NT2/D1 (cell line): ENCODE data around the gene SMYD1.

ENCODE experiments used
- DNase-seq: peaks from one replicate; pipeline ENCODE4 v3.0.0-alpha.2; 2011; ENCODE audit warnings: low read depth, low spot score
- H3K27me3 ChIP-seq: 2 replicates; pipeline ENCODE4 v1.6.0; 2011; ENCODE audit warnings: mild to moderate bottlenecking; ENCODE audit not compliant: insufficient read length, insufficient read depth
- H3K36me3 ChIP-seq: 2 replicates; pipeline ENCODE4 v1.6.1; 2011; ENCODE audit warnings: mild to moderate bottlenecking, low read length, mixed read lengths; ENCODE audit not compliant: insufficient read depth, insufficient read length
- H3K4me1 ChIP-seq: 2 replicates; pipeline ENCODE4 v1.5.1; 2011; ENCODE audit not compliant: insufficient read depth, insufficient read length
- H3K4me3 ChIP-seq: 2 replicates; pipeline ENCODE4 v1.5.1; 2011; ENCODE audit warnings: low read depth; ENCODE audit not compliant: insufficient read length
- H3K9ac ChIP-seq: 2 replicates; pipeline ENCODE4 v1.6.0; 2011; ENCODE audit warnings: low read depth; ENCODE audit not compliant: insufficient read length
- H3K9me3 ChIP-seq: 2 replicates; pipeline ENCODE4 v1.5.1; 2011; ENCODE audit warnings: mild to moderate bottlenecking, low read length; ENCODE audit not compliant: insufficient read depth
- SUZ12 ChIP-seq: IDR thresholded peaks from 2 replicates; pipeline ENCODE4 v1.6.1; 2011; ENCODE audit not compliant: insufficient read length, insufficient read depth; ENCODE audit errors: extremely low read depth
- YY1 ChIP-seq: IDR thresholded peaks from 2 replicates; pipeline ENCODE4 v1.6.1; 2011; ENCODE audit not compliant: insufficient read length, insufficient read depth
- ZNF274 ChIP-seq: IDR thresholded peaks from 2 replicates; pipeline ENCODE4 v1.6.1; 2011; ENCODE audit warnings: mild to moderate bottlenecking, low read depth, low read length

The SMYD1 gene

GRCh38 chr2:88068044-88068443 is 419 bp downstream of the SMYD1 start:
- TF ChIP-seq YY1 (no peak), SUZ12 (no peak), ZNF274 (no peak)
- H3K4me3 ChIP-seq, result no peak overlapping the region

GRCh38 chr2:88069117-88069516 is 1.5 kb downstream of the SMYD1 start:
- Histone ChIP-seq H3K9ac (no peak overlapping the region), H3K4me3 (no peak overlapping the region), H3K36me3 (no peaks in the 10 kb centered on the region), H3K4me1 (no peaks in the 10 kb centered on the region), H3K27me3 (no peaks in the 10 kb centered on the region), H3K9me3 (no peaks in the 10 kb centered on the region)
- DNase-seq, result no peak
- TF ChIP-seq SUZ12, result no peak
- TF ChIP-seq YY1, result no peak
- no peak for TF ChIP-seq ZNF274

More at GRCh38 chr2:88068044-88068443, 419 bp downstream of the SMYD1 start:
- H3K4me1 ChIP-seq, result no peaks in the 10 kb centered on the region
- H3K27me3 ChIP-seq, result no peaks in the 10 kb centered on the region
- no peak overlapping the region for H3K9ac ChIP-seq
- H3K9me3 ChIP-seq, result no peaks in the 10 kb centered on the region
- DNase-seq, result no peak
- H3K36me3 ChIP-seq, result no peaks in the 10 kb centered on the region

GRCh38 chr2:88070055-88070454 is 2.4 kb downstream of the SMYD1 start:
- H3K36me3 ChIP-seq, result no peaks in the 10 kb centered on the region
- DNase-seq, result no peak
- no peak for TF ChIP-seq SUZ12
- TF ChIP-seq YY1, result no peak
- no peak for TF ChIP-seq ZNF274

GRCh38 chr2:88071365-88071764 is 3.7 kb downstream of the SMYD1 start:
- H3K4me3 ChIP-seq, result no peak overlapping the region
- no peaks in the 10 kb centered on the region for H3K36me3 ChIP-seq
- TF ChIP-seq YY1 (no peak), SUZ12 (no peak), ZNF274 (no peak)
- no peaks in the 10 kb centered on the region for H3K27me3 ChIP-seq
- no peak for DNase-seq
- H3K9ac ChIP-seq, result no peak overlapping the region
- H3K4me1 ChIP-seq, result no peaks in the 10 kb centered on the region
- H3K9me3 ChIP-seq, result no peaks in the 10 kb centered on the region

More at GRCh38 chr2:88070055-88070454, 2.4 kb downstream of the SMYD1 start:
- Histone ChIP-seq H3K9ac (no peak overlapping the region), H3K4me3 (no peak overlapping the region), H3K27me3 (no peaks in the 10 kb centered on the region), H3K4me1 (no peaks in the 10 kb centered on the region), H3K9me3 (no peaks in the 10 kb centered on the region)

- Histone ChIP-seq H3K4me3 (no peak overlapping the region), H3K9ac (no peak overlapping the region), H3K27me3 (no peaks in the 10 kb centered on the region), H3K36me3 (no peaks in the 10 kb centered on the region), H3K9me3 (no peaks in the 10 kb centered on the region), H3K4me1 (no peaks in the 10 kb centered on the region)
- DNase-seq, result no peak
- TF ChIP-seq YY1 (no peak), SUZ12 (no peak), ZNF274 (no peak)
Observed at GRCh38 chr2:88074150-88074549, 6.5 kb downstream of the SMYD1 start.

- no peak for TF ChIP-seq SUZ12
- TF ChIP-seq ZNF274, result no peak
- TF ChIP-seq YY1, result no peak
- Histone ChIP-seq H3K9ac (no peak overlapping the region), H3K4me1 (no peaks in the 10 kb centered on the region), H3K27me3 (no peaks in the 10 kb centered on the region), H3K36me3 (no peaks in the 10 kb centered on the region), H3K9me3 (no peaks in the 10 kb centered on the region), H3K4me3 (no peak overlapping the region)
- DNase-seq, result no peak
Observed at GRCh38 chr2:88074854-88075292, 7.2 kb downstream of the SMYD1 start.

- Histone ChIP-seq H3K27me3 (no peaks in the 10 kb centered on the region), H3K4me3 (no peak overlapping the region), H3K9ac (no peak overlapping the region), H3K9me3 (no peaks in the 10 kb centered on the region), H3K36me3 (no peaks in the 10 kb centered on the region), H3K4me1 (peaks cover 2% of the 10 kb centered on the region)
- no peak for DNase-seq
- TF ChIP-seq SUZ12 (no peak), ZNF274 (no peak)
Observed at GRCh38 chr2:88077080-88077479, 9.5 kb downstream of the SMYD1 start.

- H3K4me3 ChIP-seq, result no peak overlapping the region
- H3K27me3 ChIP-seq, result no peaks in the 10 kb centered on the region
- DNase-seq, result no peak
- H3K4me1 ChIP-seq, result peaks cover 3% of the 10 kb centered on the region
- no peak overlapping the region for H3K9ac ChIP-seq
- TF ChIP-seq SUZ12, result no peak
- no peak for TF ChIP-seq ZNF274
- no peak for TF ChIP-seq YY1
- H3K36me3 ChIP-seq, result no peaks in the 10 kb centered on the region
- H3K9me3 ChIP-seq, result no peaks in the 10 kb centered on the region
Observed at GRCh38 chr2:88078643-88079172, 11.1 kb downstream of the SMYD1 start.
